ENCODE data around the gene NPTX1. TPM values are rescaled to one million over a fixed set of nuclear protein-coding genes. Genes with fewer than 3 reads are reported as not detected.

The NPTX1 gene
- total and polyA plus RNA-seq, 4 donors, result under 0.01 TPM; not detected in 3

DNA sequence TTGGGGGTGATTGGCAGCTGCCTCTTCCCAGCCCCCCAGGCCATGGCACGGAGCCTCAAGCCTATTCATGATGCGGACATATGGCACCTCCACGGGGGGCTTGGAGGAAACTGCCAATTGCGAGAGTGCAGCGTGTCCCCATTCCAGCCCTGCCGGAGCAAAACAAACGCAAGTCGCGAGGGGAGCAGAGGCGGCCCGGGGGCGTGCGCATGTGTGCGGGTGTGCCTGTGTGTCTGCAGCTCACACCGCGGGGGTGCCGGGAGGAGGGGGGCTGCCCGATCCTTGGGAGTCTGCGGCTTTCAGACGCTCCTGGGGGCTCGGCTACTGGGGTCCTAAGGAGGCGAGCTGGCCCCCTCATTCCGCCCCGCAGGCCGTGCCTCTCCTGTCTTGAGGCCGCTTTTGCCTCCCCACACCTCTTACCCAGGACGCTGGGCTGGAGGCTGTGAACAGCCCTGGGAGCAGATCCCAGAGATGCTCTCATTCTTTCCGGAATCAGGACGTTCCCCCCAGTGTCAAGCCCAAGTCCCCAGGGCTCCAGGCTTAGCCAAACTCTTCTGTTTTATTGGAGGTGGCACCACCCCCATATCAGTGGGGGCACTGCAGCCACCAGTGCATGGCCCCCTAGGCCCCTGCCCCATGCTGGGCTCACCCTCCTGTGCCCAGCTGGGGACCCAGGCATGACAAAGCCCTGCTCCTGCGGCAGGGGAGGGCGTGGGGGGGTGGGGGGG, 32.3 kb downstream of the NPTX1 start:
- Histone ChIP-seq H3K27me3 (ENCODE audit: control insufficient read depth in 4 of 4, insufficient read depth in 4 of 4, low read length in 3 of 4) (no peaks in the 10 kb centered on the region), H3K4me1 (ENCODE audit: control insufficient read depth in 4 of 4, insufficient read depth in 4 of 4, low read length in 3 of 4) (peaks cover 0 to 4% (median 0%) of the 10 kb centered on the region in 4 donors), H3K27ac (ENCODE audit: low read depth in 1 of 2, low read length in 2 of 2) (no peak overlapping the region), H3K36me3 (ENCODE audit: control insufficient read depth in 4 of 4, insufficient read depth in 3 of 4, low read depth in 1 of 4, low read length in 3 of 4) (peaks cover 0 to 1% (median 0%) of the 10 kb centered on the region in 4 donors), H3K4me3 (ENCODE audit: low read depth in 1 of 3, low read length in 3 of 3) (no peak overlapping the region), H3K9me3 (ENCODE audit: control insufficient read depth in 4 of 4, low read length in 3 of 4) (no peaks in the 10 kb centered on the region), H3K9ac (ENCODE audit: low read depth in 1 of 2, low read length in 2 of 2) (no peak overlapping the region)
- TF ChIP-seq, protein P1, sequence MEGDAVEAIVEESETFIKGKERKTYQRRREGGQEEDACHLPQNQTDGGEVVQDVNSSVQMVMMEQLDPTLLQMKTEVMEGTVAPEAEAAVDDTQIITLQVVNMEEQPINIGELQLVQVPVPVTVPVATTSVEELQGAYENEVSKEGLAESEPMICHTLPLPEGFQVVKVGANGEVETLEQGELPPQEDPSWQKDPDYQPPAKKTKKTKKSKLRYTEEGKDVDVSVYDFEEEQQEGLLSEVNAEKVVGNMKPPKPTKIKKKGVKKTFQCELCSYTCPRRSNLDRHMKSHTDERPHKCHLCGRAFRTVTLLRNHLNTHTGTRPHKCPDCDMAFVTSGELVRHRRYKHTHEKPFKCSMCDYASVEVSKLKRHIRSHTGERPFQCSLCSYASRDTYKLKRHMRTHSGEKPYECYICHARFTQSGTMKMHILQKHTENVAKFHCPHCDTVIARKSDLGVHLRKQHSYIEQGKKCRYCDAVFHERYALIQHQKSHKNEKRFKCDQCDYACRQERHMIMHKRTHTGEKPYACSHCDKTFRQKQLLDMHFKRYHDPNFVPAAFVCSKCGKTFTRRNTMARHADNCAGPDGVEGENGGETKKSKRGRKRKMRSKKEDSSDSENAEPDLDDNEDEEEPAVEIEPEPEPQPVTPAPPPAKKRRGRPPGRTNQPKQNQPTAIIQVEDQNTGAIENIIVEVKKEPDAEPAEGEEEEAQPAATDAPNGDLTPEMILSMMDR (IDR thresholded peaks at IDR 0.05; ENCODE audit: low read depth, low read length, missing input control), result no peak
- TF ChIP-seq, protein P2, sequence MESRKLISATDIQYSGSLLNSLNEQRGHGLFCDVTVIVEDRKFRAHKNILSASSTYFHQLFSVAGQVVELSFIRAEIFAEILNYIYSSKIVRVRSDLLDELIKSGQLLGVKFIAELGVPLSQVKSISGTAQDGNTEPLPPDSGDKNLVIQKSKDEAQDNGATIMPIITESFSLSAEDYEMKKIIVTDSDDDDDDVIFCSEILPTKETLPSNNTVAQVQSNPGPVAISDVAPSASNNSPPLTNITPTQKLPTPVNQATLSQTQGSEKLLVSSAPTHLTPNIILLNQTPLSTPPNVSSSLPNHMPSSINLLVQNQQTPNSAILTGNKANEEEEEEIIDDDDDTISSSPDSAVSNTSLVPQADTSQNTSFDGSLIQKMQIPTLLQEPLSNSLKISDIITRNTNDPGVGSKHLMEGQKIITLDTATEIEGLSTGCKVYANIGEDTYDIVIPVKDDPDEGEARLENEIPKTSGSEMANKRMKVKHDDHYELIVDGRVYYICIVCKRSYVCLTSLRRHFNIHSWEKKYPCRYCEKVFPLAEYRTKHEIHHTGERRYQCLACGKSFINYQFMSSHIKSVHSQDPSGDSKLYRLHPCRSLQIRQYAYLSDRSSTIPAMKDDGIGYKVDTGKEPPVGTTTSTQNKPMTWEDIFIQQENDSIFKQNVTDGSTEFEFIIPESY (IDR thresholded peaks at IDR 0.05), result no peak
- TF ChIP-seq EGR1 (IDR thresholded peaks at IDR 0.05; ENCODE audit: low read depth in 2 of 2) (no peak), HNF4A (conservative IDR thresholded peaks at IDR 0.05) (no peak), FOXA2 (IDR thresholded peaks at IDR 0.05) (no peak), FOXA1 (IDR thresholded peaks at IDR 0.05) (no peak), TAF1 (conservative IDR thresholded peaks at IDR 0.05) (no peak), YY1 (IDR thresholded peaks at IDR 0.05) (no peak), SP1 (IDR thresholded peaks at IDR 0.05) (no peak), GABPA (IDR thresholded peaks at IDR 0.05 in 1 of 2, conservative IDR thresholded peaks at IDR 0.05 in 1 of 2) (no peak), RAD21 (IDR thresholded peaks at IDR 0.05) (no peak), HNF4G (IDR thresholded peaks at IDR 0.05) (no peak), NR2F2 (IDR thresholded peaks at IDR 0.05) (no peak), JUND (IDR thresholded peaks at IDR 0.05) (no peak), RXRA (IDR thresholded peaks at IDR 0.05) (no peak)
- TF ChIP-seq, protein P3, sequence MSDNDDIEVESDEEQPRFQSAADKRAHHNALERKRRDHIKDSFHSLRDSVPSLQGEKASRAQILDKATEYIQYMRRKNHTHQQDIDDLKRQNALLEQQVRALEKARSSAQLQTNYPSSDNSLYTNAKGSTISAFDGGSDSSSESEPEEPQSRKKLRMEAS (IDR thresholded peaks at IDR 0.05), result no peak
- TF ChIP-seq, protein P4, sequence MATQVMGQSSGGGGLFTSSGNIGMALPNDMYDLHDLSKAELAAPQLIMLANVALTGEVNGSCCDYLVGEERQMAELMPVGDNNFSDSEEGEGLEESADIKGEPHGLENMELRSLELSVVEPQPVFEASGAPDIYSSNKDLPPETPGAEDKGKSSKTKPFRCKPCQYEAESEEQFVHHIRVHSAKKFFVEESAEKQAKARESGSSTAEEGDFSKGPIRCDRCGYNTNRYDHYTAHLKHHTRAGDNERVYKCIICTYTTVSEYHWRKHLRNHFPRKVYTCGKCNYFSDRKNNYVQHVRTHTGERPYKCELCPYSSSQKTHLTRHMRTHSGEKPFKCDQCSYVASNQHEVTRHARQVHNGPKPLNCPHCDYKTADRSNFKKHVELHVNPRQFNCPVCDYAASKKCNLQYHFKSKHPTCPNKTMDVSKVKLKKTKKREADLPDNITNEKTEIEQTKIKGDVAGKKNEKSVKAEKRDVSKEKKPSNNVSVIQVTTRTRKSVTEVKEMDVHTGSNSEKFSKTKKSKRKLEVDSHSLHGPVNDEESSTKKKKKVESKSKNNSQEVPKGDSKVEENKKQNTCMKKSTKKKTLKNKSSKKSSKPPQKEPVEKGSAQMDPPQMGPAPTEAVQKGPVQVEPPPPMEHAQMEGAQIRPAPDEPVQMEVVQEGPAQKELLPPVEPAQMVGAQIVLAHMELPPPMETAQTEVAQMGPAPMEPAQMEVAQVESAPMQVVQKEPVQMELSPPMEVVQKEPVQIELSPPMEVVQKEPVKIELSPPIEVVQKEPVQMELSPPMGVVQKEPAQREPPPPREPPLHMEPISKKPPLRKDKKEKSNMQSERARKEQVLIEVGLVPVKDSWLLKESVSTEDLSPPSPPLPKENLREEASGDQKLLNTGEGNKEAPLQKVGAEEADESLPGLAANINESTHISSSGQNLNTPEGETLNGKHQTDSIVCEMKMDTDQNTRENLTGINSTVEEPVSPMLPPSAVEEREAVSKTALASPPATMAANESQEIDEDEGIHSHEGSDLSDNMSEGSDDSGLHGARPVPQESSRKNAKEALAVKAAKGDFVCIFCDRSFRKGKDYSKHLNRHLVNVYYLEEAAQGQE (IDR thresholded peaks at IDR 0.05), result no peak
- TF ChIP-seq, protein P5, sequence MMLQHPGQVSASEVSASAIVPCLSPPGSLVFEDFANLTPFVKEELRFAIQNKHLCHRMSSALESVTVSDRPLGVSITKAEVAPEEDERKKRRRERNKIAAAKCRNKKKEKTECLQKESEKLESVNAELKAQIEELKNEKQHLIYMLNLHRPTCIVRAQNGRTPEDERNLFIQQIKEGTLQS (IDR thresholded peaks at IDR 0.05), result no peak
- no peak for DNase-seq (ENCODE audit: low spot score)
- 64% methylated on average over 31 of the region's 31 CpGs for WGBS
